Fibroblast of skin of right biceps (primary cell): Measurements from ENCODE around the gene ABLIM2.
A peak's percentile ranks its signal among the peaks of the same experiment; 100 is the strongest.

ENCODE experiments used
- DNase-seq: peaks from one replicate; pipeline ENCODE4 v3.0.0-alpha.2; 2013

ABLIM2 gene

DNA sequence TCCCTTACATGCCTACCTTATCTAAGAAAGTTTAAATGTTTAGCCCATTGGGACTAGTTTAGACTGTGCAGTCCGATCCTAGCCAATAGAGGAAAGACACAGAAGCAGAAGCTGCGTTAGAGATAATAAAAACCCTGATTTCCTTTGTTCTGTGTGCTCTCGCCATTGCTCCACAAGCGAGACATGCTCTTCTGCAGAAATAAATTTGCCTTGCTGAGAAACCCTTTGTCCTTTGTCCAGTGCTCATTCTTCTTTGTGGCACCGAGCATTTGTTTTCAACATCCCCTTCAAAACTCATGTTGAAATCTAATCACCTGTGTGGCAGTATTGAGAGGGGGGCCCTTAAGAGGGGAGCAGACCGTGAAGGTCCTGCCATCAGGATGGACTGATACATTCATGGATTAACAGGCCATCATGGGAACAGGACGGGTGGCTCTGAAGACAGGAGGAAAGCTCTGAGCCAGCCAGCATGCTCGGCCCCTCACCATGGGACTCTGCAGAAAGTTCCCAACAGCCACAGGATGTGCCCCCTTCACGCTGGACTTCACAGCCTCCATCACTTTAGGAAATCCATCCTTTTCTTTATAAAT is 94.5 kb downstream of the ABLIM2 start:
- DNase-seq: no peak

DNA sequence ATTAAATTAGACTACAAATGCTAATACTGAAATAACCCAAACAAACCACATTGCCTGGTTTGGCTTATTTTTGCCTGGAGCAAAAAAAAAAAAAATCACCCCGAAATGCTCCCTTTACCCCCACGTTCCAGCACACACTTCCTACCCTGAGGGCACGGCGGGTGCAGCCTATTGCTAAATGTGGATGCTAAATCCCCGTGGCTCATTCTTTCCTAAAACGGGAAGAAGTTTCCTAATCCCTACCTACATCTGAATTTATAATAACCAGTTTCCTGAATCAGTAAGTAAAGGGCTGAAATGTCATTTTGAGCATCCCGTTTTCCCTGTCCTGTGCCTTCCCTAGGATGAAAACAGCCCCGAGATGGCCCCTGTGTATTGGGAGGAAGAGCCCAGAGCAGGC is 97.0 kb downstream of the ABLIM2 start:
- no peak for DNase-seq

DNA sequence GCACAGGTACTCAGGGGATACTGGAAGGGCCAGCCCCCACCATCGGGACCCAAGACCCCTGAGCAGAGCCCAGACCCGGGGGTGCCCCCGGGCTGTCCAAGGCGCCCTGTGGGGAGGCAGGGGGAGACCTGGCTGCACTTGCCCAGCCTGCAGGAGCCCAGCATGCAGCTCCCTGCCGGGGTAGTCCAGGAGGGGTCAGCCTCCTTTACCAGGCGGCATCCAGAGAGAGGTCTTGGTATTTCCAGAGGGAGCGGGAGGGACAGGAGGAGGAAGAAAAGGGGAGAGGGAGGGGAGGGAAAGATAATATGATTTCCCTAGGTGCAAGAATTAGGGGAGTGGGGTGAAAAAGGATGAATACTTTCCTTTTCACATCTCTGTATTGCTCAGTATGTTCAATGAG is 97.5 kb downstream of the ABLIM2 start:
- no peak for DNase-seq

DNA sequence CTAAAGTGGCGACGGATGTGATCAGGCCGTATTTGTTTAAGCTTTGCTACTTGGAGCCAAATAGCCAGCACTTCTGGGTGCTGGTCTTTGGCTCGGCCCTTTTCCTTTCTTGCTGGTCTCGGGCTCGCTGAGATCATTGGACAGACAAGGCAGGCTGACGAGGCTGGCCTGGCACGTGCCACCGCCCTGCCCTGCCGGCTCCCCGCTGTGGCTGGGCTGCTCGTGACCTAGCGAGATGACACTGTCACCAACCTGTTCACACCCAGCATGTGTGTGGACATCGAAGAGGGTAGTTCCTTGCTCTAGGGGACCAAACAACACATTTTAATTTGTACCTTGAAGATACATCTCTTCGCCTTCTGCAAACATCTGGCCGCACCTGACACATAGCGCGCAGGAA is 98.0 kb downstream of the ABLIM2 start:
- no peak for DNase-seq

DNA sequence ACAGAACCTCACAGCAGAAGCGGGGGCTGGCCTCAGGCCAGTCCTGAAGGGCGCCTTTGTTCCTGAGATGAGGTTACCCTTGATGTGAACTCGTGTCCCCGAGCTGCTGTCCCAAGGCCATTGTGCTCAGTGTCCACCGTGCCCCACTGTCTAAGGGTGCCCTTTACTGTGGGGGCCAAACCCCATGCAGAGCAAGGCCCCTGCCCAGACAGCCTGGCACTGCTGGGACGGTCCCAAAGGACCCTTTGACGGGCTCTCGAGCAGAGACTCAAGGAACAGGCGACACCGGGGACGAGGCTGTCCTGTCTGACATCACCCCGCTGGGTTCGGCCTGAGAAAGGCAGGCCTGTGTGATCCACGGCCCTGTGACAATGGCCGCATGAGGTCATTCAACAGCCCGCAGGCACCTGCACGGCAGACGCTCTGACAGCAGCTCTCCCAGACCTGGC is 100.6 kb downstream of the ABLIM2 start:
- DNase-seq: no peak

DNA sequence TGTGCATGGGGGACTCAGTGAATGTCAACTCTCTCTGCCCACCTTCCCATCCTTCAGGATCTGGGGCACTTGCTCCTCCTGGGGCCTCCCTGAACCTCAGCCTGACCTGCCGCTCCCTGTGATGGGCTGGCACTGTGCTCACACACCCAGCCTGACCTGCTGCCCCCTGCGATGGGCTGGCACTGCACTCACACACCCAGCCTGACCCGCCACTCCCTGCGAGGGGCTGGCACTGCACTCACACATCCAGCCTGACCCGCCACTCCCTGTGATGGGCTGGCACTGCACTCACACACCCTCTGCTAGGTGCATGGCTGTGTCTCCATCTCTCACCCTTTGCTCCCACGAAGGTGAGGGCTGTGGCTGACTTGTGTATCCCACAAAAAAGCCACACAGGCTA is 103.4 kb downstream of the ABLIM2 start:
- no peak for DNase-seq

DNA sequence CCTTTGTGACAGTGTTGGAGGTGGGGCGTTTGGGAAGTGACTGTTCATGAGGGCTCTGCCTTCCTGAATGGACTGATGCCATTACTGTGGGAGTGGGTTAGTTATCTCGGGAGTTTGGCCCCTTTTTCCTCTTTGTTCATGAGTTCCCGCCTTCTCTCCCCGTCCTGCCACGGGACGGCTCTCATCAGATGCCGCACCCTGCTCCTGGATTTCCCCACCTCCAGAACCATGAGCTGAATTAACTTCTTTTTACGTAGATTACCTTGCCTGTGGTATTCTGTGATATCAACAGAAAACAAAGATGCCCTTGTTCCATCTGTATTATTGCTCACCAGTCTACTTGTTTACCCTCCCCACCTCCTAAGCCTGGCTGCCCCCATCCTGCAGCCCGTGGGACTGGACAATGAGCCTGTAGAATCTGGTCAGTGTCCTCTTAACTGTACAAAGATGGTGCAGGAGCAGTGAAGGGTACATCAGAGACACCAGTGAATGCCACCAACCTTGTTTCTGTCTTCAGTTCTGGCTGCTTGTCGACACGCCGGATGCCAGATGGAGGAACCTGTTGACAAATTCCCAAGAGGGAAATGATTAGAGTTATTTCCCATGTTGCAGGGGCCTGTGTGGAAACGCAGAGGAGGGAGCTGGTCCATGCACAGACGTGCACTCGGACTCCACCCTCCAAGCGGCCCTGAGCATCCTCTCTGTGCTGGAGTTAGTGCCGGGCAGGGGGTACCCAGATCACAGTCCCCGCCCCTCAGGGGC is 104.7 kb downstream of the ABLIM2 start:
- DNase-seq: no peak

DNA sequence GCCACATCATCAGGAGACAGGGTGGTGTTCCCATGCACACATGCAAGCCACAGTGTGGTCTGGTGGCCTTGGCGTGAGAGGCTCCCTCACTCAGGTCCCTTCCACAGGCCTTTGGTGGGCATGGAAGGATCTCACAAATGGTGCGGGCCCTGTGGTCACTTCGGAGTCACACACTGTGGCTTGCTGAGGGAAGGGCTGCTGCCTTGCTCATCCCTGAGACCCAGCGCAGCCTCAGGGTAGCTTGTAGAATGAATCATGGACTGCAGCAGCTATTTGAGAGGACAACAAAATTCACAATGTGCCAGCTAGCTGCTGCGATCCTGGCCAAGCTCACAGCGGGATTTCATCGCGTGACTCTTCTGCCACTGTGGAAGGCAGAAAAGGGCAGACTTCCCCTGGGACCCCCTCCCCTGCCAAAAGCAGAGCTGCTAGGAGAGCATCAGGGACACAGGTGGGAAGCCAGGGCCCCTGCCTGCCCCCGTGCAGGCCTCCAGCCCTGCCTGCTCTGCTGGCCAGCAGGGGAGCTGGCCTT is 106.4 kb downstream of the ABLIM2 start:
- no peak for DNase-seq

DNA sequence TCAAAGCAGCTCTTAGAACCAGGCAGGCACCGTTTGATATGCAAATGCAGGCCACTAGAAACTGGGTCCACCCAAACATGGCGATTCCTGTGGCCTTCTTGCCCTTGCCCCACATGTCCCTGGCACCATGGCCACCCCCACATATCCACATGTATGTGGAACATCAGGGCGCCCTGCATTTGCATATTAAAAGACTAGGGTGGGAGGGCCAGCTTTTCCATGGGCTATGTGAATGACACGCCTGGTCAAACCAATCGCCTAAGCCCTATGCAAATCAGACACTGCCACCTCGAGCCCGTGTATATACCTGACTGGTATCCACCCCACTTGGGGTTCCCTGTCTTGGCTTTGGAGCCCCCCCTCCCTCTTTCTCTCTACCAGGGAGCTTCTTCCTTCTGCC is 107.0 kb downstream of the ABLIM2 start:
- no peak for DNase-seq

DNA sequence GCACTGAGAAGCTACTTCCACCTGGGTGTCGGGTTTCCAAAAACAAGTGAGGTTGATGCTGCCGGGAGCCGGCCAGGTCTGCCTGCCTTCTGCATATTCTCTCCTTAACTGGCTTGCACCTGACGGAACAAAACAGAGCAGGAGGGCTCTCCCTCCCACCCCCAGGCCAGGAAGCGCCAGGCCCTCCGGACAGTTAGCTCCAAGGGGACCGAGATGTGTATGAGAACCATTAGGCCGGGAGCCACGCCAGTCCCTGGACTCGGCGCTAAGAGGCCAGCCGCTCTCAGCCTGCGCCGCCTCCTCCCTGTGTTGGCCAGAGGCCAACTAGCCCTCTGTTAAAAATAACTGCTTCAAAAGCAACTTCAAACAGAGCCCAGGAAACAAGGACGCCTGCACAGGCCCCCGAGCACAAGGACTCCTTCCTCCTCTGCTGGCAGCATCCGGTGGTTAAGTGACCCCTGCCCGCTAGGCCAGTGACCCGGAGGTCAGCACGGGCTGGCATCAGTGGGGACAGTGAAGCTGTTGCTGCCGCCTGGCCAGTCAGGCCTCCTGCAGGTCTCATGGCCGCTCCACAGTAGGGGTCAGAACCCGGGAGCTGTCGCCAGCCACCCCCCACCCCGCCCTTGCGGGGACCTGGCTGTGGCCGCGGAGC is 107.9 kb downstream of the ABLIM2 start:
- DNase-seq: peak; percentile 17

DNA sequence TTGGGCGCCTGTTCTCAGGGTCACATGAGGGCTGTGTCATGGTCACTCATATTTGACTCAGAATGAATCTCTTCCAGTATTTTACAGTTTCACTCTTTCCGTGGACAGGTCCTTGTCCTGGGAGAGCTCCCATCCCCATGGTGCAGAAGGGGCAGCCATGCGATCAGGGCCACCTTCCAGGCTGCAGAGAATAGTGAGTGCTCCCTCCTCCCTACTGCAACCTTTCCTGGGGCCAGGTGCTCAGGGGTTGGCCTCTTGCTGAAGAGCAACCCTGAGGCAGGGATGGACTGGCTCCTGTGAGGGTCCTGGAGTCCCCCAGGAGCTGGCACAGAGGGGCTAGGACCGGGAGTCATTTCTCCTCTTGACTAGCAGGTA is 108.4 kb downstream of the ABLIM2 start:
- no peak for DNase-seq

DNA sequence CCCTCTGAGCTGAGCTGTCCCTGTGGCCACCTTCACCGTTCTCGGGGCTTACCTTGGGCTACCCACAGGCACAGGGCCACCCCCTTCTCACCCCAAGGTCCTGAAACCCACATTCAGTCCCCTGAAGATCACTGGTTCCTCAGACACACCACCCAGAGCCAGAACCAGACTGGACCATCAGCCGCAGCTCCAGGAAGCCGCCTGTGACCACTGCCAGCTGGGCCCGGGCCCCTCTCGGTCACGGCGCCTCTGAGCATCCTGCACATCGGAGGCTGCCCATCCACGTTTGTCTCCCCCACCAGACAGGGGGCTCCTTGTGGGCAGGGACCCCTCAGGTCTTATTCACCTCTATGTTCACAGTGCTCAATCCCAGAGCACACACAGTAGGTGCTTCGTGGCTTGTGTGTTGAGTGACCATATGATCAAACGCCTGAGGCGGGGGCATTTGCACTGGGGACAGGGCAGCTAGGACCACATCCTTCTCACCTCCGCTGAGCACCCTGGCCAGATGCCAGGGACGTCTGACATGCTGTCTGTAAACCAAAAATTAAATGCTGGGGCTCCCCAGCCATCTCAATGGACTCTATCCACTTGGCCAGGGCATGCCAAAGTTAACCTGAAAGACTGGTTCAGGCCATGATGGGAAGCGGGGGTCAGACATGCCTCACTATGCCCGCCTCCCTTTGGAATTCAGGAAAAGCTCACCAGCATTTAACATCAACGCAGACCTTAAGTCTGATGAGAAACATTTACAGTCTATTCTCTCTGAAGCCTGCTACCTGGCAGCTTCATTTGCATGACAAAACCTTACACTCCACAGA is 109.5 kb downstream of the ABLIM2 start:
- no peak for DNase-seq

DNA sequence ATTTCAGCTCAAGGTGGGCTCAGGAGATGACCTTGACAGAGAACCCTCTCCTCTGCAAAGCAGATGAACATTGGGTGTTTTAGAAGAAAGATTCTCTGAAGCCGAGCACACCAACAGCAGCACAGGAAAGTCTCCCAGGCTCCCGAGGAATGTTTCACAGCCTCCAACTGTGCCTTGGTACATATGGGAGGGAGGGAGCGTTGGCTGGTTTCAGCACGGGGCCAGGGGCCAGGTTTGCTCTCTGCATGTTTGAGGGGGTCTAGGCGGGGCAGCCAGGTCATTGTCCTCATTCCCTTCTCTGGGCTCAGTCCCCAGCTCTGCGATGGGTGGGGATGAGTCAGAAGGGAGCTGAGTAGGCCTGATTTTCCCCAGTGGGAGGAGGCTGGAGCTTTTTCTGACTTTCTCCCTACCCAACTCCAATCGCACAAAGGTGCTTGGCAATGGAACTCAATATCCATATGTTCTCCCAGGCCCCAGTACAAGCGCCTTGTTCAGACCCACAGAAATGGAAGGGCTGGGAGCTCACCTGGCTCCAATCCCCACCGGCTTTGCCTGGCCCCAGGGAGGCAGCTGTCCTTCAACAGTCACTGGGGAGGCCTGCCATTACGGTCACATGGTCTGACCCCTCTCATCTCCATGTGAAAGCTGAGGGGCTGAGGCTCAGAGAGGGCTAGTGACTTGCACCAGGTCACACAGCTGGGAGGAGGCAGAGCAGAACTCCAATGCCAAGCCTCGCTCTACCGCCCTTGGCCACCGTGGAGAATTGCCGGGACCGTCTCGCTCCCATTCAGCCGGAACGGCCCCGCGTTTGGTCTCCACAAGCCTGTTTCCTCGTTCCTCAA is 110.6 kb downstream of the ABLIM2 start:
- DNase-seq: no peak

DNA sequence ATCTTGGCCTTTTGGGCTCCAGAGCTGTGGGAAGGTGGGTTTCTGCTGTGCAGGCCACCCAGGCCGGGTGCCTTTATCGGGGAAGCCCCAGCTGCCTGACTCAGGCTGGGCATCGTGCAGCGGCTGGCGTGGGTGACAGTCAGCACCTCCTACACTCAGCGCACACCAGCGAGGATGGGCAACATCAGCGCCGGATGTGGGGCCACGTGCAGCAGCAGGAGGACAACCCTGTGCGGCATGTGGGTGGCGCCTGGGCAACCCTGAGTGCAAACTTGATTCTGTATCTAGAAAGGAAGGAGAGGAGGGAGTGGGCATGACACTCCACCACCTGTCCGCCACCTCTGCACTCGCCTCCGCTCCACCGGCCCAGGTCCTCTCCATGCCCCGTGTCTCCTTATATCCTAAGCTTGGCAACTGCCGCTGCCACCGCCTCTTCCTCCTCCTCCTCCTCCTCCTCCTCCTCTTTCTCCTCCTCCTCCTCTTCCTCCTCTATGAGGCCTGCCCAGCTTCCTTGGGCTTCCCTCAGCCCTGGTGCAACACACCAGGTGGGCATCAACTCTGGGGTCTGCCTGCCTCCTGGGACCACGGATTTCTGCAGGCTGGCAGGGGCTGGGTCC is 111.6 kb downstream of the ABLIM2 start:
- no peak for DNase-seq

DNA sequence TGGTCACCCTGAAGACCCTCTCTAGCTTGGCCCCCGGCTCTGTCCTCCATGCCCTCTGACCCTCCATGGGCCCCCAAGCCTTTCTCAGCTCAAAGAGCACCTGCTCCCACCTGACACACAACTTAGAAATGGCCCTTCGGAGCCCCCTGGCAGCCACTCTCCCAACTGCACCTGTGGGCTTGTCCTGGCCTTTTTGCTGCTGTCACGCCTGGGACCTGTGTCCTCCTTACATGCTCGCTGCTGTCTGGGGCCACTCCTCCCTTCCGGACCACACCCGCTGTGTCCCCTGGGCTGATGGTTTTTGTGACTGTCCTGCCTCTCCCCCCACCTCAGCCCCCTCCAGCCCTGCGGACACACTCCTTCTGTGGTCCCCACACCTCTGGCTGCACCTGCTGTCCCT is 112.7 kb downstream of the ABLIM2 start:
- no peak for DNase-seq

DNA sequence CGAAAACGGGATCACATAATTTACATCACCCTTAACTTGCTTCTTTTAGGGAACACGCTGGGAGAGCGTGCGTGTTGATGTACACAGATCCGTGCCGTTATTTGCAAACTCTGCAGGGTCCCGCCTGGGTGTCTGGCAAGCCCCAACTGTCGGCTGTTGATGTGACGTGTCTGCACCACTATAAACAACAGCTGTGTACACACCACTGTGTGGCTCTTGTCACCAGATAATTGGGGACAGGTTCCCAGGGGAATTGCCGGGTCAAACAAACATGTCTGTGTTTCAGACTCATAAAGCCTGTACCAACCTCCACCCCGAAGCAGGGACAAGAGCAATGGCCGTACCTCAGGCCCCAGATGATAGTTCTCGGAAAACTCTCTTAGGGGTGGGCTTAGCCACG is 113.9 kb downstream of the ABLIM2 start:
- no peak for DNase-seq

DNA sequence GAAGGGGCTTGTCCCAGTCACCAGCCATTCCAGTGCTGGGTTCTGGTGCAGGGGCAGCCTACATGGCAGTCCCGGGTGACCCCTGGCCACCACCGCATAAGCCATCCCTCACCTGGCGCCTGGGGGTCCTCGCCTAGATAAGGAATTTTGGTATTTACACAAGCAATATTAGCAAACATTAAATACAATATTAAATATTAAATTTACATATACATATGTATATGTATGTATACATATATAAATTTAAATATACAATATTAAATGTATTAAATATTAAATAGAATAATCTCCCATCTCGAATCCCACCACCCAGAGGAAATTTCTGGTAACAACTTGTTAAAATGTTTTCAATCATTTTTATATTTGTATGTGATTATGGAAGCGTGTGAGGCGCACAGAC is 114.4 kb downstream of the ABLIM2 start:
- no peak for DNase-seq

DNA sequence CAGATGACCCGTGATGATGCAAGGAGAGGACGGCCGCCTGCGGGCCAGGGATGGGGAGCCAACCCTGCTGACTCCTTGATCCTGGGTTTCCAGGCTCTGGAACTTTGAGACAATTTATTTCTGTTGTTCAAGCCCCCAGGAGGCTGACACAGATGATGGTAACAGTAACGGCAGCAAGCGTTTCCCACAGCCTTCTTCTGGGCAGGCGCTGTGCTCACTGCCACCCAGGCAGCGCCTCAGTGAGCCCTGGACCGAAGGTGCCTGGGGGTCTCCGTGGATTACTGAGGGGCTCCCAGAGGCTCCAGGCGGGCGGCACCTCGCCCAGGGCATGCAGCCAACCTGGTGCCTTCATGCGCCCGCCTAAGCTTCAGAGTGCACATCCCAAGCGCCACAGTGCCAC is 115.0 kb downstream of the ABLIM2 start:
- no peak for DNase-seq

DNA sequence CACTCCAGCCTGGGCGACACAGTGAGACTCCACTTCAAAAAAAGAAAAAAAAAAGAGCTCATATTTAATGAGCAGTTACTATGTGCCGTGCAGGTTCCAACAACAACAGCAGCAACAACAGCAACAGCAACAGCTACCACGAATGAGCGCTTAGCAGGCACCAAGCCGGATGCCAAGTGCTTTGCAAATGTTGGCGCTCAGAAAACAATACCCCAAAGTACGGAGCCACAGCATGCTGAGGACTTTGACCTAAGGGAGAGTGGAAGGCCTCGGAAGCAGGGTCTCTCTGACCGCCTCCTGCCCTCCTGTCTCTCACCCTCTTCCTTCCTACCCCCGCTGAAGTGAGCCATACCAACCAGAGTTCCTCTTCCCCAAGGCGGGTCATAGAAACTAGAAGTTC is 116.7 kb downstream of the ABLIM2 start:
- DNase-seq: no peak

DNA sequence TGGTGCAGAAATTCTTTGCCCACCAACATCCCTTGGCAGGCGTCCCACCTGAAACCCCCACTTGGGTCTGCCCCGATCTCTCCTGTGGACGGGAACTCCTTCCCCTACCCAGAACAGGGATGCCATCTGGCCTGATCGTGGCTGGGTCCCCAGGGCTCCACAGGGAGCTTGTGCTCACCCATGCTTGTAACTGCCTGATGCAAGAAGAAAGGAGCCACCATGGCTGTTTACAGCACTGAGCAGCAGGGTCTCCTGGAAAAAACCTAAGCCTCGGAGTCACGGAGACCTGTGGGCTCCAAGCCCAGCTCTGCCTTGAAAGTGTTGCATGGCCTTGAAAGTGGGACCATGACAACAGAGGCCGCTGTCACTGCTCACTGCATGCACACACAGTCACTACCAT is 117.4 kb downstream of the ABLIM2 start:
- no peak for DNase-seq

DNA sequence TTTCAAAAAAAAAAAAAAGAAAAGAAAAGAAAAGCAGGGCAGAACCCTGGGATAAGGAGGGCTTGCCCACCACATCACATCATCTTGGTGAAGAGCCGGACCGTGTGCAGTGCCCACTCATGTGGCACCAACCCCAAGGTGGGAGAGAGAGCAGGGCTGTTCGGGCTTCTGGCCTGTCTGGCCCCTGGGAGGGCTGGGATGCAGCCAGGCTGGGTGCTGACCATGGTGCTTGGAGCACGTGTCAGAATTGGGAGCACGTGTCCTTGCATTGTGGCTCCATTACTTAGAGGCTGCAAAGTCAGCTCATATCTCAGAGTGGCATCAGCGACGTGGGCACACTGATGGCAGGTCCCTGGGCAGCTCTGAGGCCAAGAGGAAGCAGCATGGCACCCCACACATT is 118.0 kb downstream of the ABLIM2 start:
- DNase-seq: no peak

DNA sequence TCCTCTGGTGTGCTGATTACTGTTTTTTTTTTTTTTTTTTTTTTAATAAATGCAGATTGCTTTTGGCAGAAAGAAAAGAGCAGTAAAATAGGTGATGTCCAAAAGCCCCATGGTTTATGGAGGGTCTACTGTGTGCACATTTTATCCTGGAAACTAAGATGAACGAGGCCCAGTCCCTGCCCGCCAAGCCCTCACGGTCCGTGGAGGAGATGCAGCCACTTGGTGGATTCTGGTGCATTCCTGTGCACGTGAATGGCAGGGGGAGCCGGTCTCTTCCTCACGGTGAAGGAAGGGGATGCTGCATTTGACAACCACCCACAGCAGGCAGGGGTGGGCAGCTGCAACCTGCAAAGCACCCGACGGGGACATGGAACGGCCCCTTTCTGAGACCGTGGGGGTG is 118.8 kb downstream of the ABLIM2 start:
- no peak for DNase-seq
